ENCODE measurements around the gene MZF1.

MZF1 gene

DNA sequence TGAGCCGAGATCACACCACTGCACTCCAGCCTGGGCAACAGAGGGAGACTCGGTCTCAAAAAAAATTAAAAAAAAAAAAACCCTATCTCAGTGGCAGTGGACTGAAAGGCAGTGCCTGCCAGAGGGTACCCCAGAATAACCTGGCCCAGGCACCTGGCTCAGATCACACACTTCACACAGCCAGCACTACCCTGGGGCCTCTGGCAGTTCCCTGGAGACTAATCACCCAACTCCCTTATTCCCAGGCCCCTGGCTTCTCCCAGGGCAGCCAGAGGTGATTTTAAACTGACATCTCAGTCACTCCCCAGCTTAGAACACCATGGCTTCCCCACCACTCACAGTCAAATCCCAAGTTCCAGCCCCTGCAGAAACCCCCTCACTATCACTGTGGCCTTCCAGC is 57.9 kb downstream of the MZF1 start:
- DNase-seq (ENCODE audit: low read depth in 3 of 3, low spot score in 1 of 3), result no peak

GRCh38 chr19:58514564-58515022 is 58.5 kb downstream of the MZF1 start:
- DNase-seq (ENCODE audit: low read depth in 3 of 3, low spot score in 1 of 3), result no peak

- DNase-seq (ENCODE audit: low read depth in 3 of 3, low spot score in 1 of 3), result peak; percentile 86 to 95 (median 87)
These were observed 59.2 kb downstream of the MZF1 start for GRCh38 chr19:58513694-58514563.

DNA sequence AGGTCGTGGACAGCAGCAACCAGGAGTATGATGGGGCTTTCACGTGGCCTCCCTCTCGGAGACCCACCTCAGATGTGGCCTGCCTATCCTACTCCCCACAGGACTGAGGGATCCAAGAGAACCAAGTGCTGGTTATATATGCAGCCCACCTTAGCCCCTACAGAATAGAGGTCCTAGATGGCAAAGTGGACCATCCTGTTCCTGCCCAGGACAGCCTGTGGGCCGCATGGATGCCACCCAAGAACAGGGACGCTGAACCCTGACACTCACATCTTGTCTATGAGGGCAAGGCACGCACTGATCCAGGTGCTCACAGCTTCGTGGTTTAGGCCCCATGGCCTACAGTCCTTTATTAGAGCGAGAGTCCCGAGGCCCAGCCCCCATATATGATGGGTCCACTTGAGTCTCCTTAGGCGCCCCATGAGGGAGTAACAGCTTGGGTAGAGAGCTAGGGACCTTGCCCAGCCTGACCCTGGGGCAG is 59.9 kb downstream of the MZF1 start:
- no peak for DNase-seq (ENCODE audit: low read depth in 3 of 3, low spot score in 1 of 3)
